Lower lobe of right lung (tissue), 2 donors: ENCODE results near the gene GRK4. TPM values are rescaled to one million over a fixed set of nuclear protein-coding genes. Genes with fewer than 3 reads are reported as not detected.

Experiments used
- ATAC-seq, 2 donors: fragments of 200-7000 bp; cut with Tn5 transposase; one replicate each; pipeline ENCODE4 v1.9.1; 2020 to 2022; ENCODE audit warnings: mild to moderate bottlenecking in 2 of 2, moderate library complexity in 2 of 2
- DNase-seq: peaks from one replicate; pipeline ENCODE4 v3.0.0-alpha.2; 2020
- H3K27ac ChIP-seq: fragments of 200-600 bp; one replicate; pipeline ENCODE4 v1.8.0; 2022
- H3K27me3 ChIP-seq: fragments of 200-600 bp; one replicate; pipeline ENCODE4 v1.8.0; 2022; ENCODE audit warnings: low read depth
- H3K36me3 ChIP-seq: fragments of 200-600 bp; one replicate; pipeline ENCODE4 v1.8.0; 2022; ENCODE audit warnings: mild to moderate bottlenecking
- H3K4me1 ChIP-seq: fragments of 200-600 bp; one replicate; pipeline ENCODE4 v1.8.0; 2022
- H3K4me3 ChIP-seq: fragments of 200-600 bp; one replicate; pipeline ENCODE4 v1.8.0; 2022; ENCODE audit warnings: mild to moderate bottlenecking
- H3K9me3 ChIP-seq: fragments of 200-600 bp; one replicate; pipeline ENCODE4 v1.8.0; 2022
- intact Hi-C: fragments of 100-400 bp; cut with DNase I; formaldehyde crosslinking; loops from one replicate; pipeline ENCODE4 v1.11.0; 2022
- total RNA-seq: library from RNA; stranded (reverse); fragmentation: NEBNext Ultra II Directional; extraction: Animal tissue kit (Norgen Biotek cat#: 25700); gene quantifications from one replicate; pipeline ENCODE4 v1.2.1, GENCODE V29; 2021
- TF ChIP-seq, protein P1 (sequence below): fragments of 200-600 bp; IDR thresholded peaks from one replicate; pipeline ENCODE4 v1.8.0; 2022; ENCODE audit warnings: antibody characterized with exemption, mild to moderate bottlenecking
- donor health status: DM: no; HTN: yes; CAD: no; lungs with severe emphysema.

Gene GRK4
- total RNA-seq, 1 donor from 2014 or later: 7.1 TPM

GRCh38 chr4:2930135-2930757, 33.1 kb upstream of the GRK4 start:
- Histone ChIP-seq H3K27ac (peak overlapping the region; percentile 97), H3K4me1 (peaks cover 52% of the 10 kb centered on the region), H3K27me3 (no peaks in the 10 kb centered on the region), H3K9me3 (no peaks in the 10 kb centered on the region), H3K36me3 (peaks cover 62% of the 10 kb centered on the region), H3K4me3 (no peak overlapping the region)
- peak; percentile 36 for DNase-seq
- TF ChIP-seq, protein P1, sequence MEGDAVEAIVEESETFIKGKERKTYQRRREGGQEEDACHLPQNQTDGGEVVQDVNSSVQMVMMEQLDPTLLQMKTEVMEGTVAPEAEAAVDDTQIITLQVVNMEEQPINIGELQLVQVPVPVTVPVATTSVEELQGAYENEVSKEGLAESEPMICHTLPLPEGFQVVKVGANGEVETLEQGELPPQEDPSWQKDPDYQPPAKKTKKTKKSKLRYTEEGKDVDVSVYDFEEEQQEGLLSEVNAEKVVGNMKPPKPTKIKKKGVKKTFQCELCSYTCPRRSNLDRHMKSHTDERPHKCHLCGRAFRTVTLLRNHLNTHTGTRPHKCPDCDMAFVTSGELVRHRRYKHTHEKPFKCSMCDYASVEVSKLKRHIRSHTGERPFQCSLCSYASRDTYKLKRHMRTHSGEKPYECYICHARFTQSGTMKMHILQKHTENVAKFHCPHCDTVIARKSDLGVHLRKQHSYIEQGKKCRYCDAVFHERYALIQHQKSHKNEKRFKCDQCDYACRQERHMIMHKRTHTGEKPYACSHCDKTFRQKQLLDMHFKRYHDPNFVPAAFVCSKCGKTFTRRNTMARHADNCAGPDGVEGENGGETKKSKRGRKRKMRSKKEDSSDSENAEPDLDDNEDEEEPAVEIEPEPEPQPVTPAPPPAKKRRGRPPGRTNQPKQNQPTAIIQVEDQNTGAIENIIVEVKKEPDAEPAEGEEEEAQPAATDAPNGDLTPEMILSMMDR: no peak
- intact Hi-C loops: no loop called here
- ATAC-seq: peak; percentile 43 to 59

GRCh38 chr4:2930758-2931511, 32.4 kb upstream of the GRK4 start:
- Histone ChIP-seq H3K27ac (peak overlapping the region; percentile 97), H3K9me3 (no peaks in the 10 kb centered on the region), H3K27me3 (no peaks in the 10 kb centered on the region), H3K4me1 (peaks cover 59% of the 10 kb centered on the region), H3K4me3 (peak overlapping the region; percentile 22), H3K36me3 (peaks cover 55% of the 10 kb centered on the region)
- TF ChIP-seq, protein P1: peak; percentile 46
- intact Hi-C loops: no loop called here
- peak; percentile 88 for DNase-seq
- ATAC-seq: peak; percentile 66 to 71

- Histone ChIP-seq H3K9me3 (no peaks in the 10 kb centered on the region), H3K4me1 (peaks cover 67% of the 10 kb centered on the region), H3K4me3 (peak overlapping the region; percentile 22), H3K27ac (peak overlapping the region; percentile 97), H3K27me3 (no peaks in the 10 kb centered on the region), H3K36me3 (peaks cover 51% of the 10 kb centered on the region)
- intact Hi-C loops: no loop called here
- ATAC-seq: peak; percentile 2 to 41
- DNase-seq: peak; percentile 89
- TF ChIP-seq, protein P1: peak; percentile 31
Measured at GRCh38 chr4:2931512-2932301, 31.7 kb upstream of the GRK4 start.

- intact Hi-C loops: no loop called here
- H3K36me3 ChIP-seq: peaks cover 50% of the 10 kb centered on the region
- ATAC-seq: no peak
Measured at GRCh38 chr4:2932321-2932950, 30.9 kb upstream of the GRK4 start.

More at GRCh38 chr4:2932321-2932950, 30.9 kb upstream of the GRK4 start:
- no peaks in the 10 kb centered on the region for H3K9me3 ChIP-seq
- peak overlapping the region; percentile 22 for H3K4me3 ChIP-seq
- DNase-seq: peak; percentile 50
- H3K4me1 ChIP-seq: peaks cover 74% of the 10 kb centered on the region
- TF ChIP-seq, protein P1: no peak
- peak overlapping the region; percentile 97 for H3K27ac ChIP-seq
- no peaks in the 10 kb centered on the region for H3K27me3 ChIP-seq
